Adrenal gland (tissue), 12 donors: Measurements from ENCODE around the gene WWOX. TPM values are rescaled to one million over a fixed set of nuclear protein-coding genes. Genes with fewer than 3 reads are reported as not detected.
"Not testable (repeated sequence)": the region's sequence is repeated elsewhere in the genome, so short reads cannot be mapped to it uniquely, and the experiment has no call there.

Experiments used
- DNase-seq, 7 donors: peaks; one replicate each; pipeline ENCODE4 v3.0.0-alpha.2; 2019 to 2020
- H3K27ac ChIP-seq, 5 donors: fragments of 200-600 bp; sonication (generic) in 4 of 5; 1 replicate in 3 of 5; 2 replicates in 2 of 5; pipeline versions ENCODE4 v1.5.1 to v1.8.0; 2016 to 2020; ENCODE audit warnings: mild to moderate bottlenecking in 1 of 5
- H3K27me3 ChIP-seq: fragments of 200-600 bp; 2 replicates; pipeline ENCODE4 v1.8.0; 2021
- H3K36me3 ChIP-seq, 2 donors: fragments of 200-600 bp; replicated peaks in 1 of 2; 1 replicate in 1 of 2; 2 replicates in 1 of 2; pipeline versions ENCODE4 v1.5.1 to v1.8.0; 2018 to 2022
- H3K4me1 ChIP-seq, 2 donors: fragments of 200-600 bp; replicated peaks in 1 of 2; 1 replicate in 1 of 2; 2 replicates in 1 of 2; pipeline versions ENCODE4 v1.5.1 to v1.8.0; 2018 to 2021
- H3K4me3 ChIP-seq, 4 donors: fragments of 200-600 bp; sonication (generic) in 3 of 4; one replicate each; pipeline ENCODE4 v1.5.1; 2016 to 2018
- H3K9me3 ChIP-seq, 3 donors: fragments of 200-600 bp; sonication (generic) in 1 of 3; replicated peaks in 1 of 3; 1 replicate in 2 of 3; 2 replicates in 1 of 3; pipeline versions ENCODE4 v1.5.1 to v1.8.0; 2016 to 2021
- CTCF ChIP-seq, 6 experiments: fragments of 450-650 bp in 4 of 6; fragments of 200-600 bp in 2 of 6; sonication (generic) in 1 of 6; IDR thresholded peaks; 1 replicate in 5 of 6; 2 replicates in 1 of 6; pipeline versions ENCODE4 v1.5.1 to v1.8.0; 2016 to 2021; ENCODE audit warnings: antibody characterized with exemption in 6 of 6, mild to moderate bottlenecking in 2 of 6, moderate library complexity in 1 of 6
- POLR2A ChIP-seq, 2 donors: fragments of 450-650 bp; IDR thresholded peaks; one replicate each; pipeline ENCODE4 v1.6.1; 2017; ENCODE audit warnings: antibody characterized with exemption in 2 of 2, mild to moderate bottlenecking in 2 of 2, moderate library complexity in 1 of 2
- WGBS, 4 donors: extraction: QIAGEN DNeasy Blood & Tissue Kit in 2 of 4; methylation state at CpG; one replicate each; pipeline versions ENCODE4 v1.1.5 to v1.1.7; 2013 to 2017; 5-methylcytosine and 5-hydroxymethylcytosine counted together
- intact Hi-C, 2 donors: fragments of 100-400 bp; cut with DNase I; formaldehyde crosslinking; loops; one replicate each; pipeline versions ENCODE4 v1.14.1 to v1.15.0; 2022 to 2023
- polyA plus RNA-seq, 3 donors: library from polyadenylated mRNA; stranded (reverse); fragments of 200-250 nt in 2 of 3; fragments of 350-450 nt in 1 of 3; fragmentation: Illumina TruSeq in 1 of 3; extraction: RNeasy Lipid Tissue Mini Kit (QIAGEN cat#74804) in 1 of 3; gene quantifications; one replicate each; pipeline ENCODE4 v1.2.3, GENCODE V29; 2013 to 2014
- total RNA-seq, 9 donors: library from RNA; depleted of rRNA in 4 of 9; stranded (reverse); fragments of >200 nt in 4 of 9; fragments of 120-200 nt in 1 of 9; fragmentation: NEBNext Ultra II Directional in 1 of 9; extraction: Animal tissue kit (Norgen Biotek cat#: 25700) in 1 of 9; gene quantifications; one replicate each; pipeline versions ENCODE4 v1.1.0 to v1.2.4, GENCODE V29; 2013 to 2023
- donor health status: healthy with polysubstance abuse.
- donor health status: Bipolar disorder and iron deficiency.
- donor health status: DM: yes; HTN: yes; CAD: no.
- donor health status: DM: no; HTN: no; CAD: no.
- donor health status: DM: no; HTN: no; CAD: no.
- donor health status: DM: yes; HTN: yes; CAD: no.

WWOX gene
- total and polyA plus RNA-seq, 12 donors = 11.8 to 74.6 (median 20.5) TPM

GRCh38 chr16:78596348-78596995, 497.0 kb downstream of the WWOX start:
- Histone ChIP-seq H3K4me3 (no peak overlapping the region), H3K27me3 (no peaks in the 10 kb centered on the region), H3K4me1 (no peaks in the 10 kb centered on the region), H3K9me3 (no peaks in the 10 kb centered on the region), H3K36me3 (no peaks in the 10 kb centered on the region), H3K27ac (no peak overlapping the region)
- intact Hi-C loops = no loop called here
- WGBS, 4 donors = 94 to 96% (median 95%) methylated on average over 10 of the region's 10 CpGs
- no peak for TF ChIP-seq POLR2A (IDR thresholded peaks at IDR 0.05)
- TF ChIP-seq CTCF (IDR thresholded peaks at IDR 0.05) = no peak
- no peak for DNase-seq

GRCh38 chr16:78596996-78597422, 497.6 kb downstream of the WWOX start:
- no peak for DNase-seq
- TF ChIP-seq CTCF (IDR thresholded peaks at IDR 0.05) (no peak), POLR2A (IDR thresholded peaks at IDR 0.05) (no peak)
- Histone ChIP-seq H3K36me3 (no peaks in the 10 kb centered on the region), H3K27ac (no peak overlapping the region), H3K4me3 (no peak overlapping the region), H3K27me3 (no peaks in the 10 kb centered on the region), H3K4me1 (no peaks in the 10 kb centered on the region), H3K9me3 (no peaks in the 10 kb centered on the region)
- WGBS, 4 donors = 92 to 96% (median 94%) methylated on average over 9 of the region's 9 CpGs
- intact Hi-C loops = no loop called here

GRCh38 chr16:78597809-78598570, 498.5 kb downstream of the WWOX start:
- H3K27ac ChIP-seq = no peak overlapping the region
- no peaks in the 10 kb centered on the region for H3K4me1 ChIP-seq
- intact Hi-C loops = no loop called here
- no peaks in the 10 kb centered on the region for H3K27me3 ChIP-seq
- no peak for DNase-seq
- TF ChIP-seq POLR2A (IDR thresholded peaks at IDR 0.05) (no peak), CTCF (IDR thresholded peaks at IDR 0.05) (no peak)
- H3K9me3 ChIP-seq = no peaks in the 10 kb centered on the region
- WGBS, 4 donors = 80 to 91% (median 86%) methylated on average over 9 of the region's 9 CpGs
- no peaks in the 10 kb centered on the region for H3K36me3 ChIP-seq
- no peak overlapping the region for H3K4me3 ChIP-seq

- TF ChIP-seq POLR2A (IDR thresholded peaks at IDR 0.05) = no peak
- no peaks in the 10 kb centered on the region for H3K9me3 ChIP-seq
- 94 to 100% (median 98%) methylated on average over 4 of the region's 4 CpGs for WGBS, 4 donors
- DNase-seq = no peak
- no peaks in the 10 kb centered on the region for H3K27me3 ChIP-seq
- H3K4me1 ChIP-seq = no peaks in the 10 kb centered on the region
- H3K27ac ChIP-seq = no peak overlapping the region
- intact Hi-C loops = no loop called here
- H3K36me3 ChIP-seq = no peaks in the 10 kb centered on the region
- H3K4me3 ChIP-seq = no peak overlapping the region
Measured at GRCh38 chr16:78599271-78599670, 499.8 kb downstream of the WWOX start.

GRCh38 chr16:78604423-78605062, 505.1 kb downstream of the WWOX start:
- whole genome bisulfite sequencing, 4 donors = 84 to 95% (median 89%) methylated on average over 2 of the region's 2 CpGs
- H3K27me3 ChIP-seq, H3K9me3 ChIP-seq, H3K4me1 ChIP-seq, H3K36me3 ChIP-seq, DNase-seq, intact Hi-C loops, H3K4me3 ChIP-seq, H3K27ac ChIP-seq: not testable (repeated sequence)
